SK-N-SH (cell line): ENCODE data around the gene LCP2.

ENCODE experiments used
- CHD2 ChIP-seq: fragments of 150-350 bp; IDR thresholded peaks from 2 replicates; pipeline ENCODE4 v1.6.1; 2018; ENCODE audit warnings: low read length; ENCODE audit not compliant: partially characterized antibody
- EP300 ChIP-seq, 2 experiments: IDR thresholded peaks; 2 replicates each; pipeline versions ENCODE4 v1.4.0 to v1.6.1; 2012; ENCODE audit warnings: borderline replicate concordance in 1 of 2, low read depth in 1 of 2, low read length in 1 of 2
- NFIC ChIP-seq: IDR thresholded peaks from 2 replicates; pipeline ENCODE4 v1.4.0; 2012; ENCODE audit warnings: borderline replicate concordance
- RCOR1 ChIP-seq: fragments of 150-350 bp; IDR thresholded peaks from 2 replicates; pipeline ENCODE4 v1.6.1; 2017; ENCODE audit warnings: antibody characterized with exemption, low read length
- RFX5 ChIP-seq: IDR thresholded peaks from 2 replicates; pipeline ENCODE4 v1.6.1; 2012; ENCODE audit warnings: mild to moderate bottlenecking, improper control_type of control experiment, low read length
- SIN3A ChIP-seq: IDR thresholded peaks from 2 replicates; pipeline ENCODE4 v1.6.1; 2012; ENCODE audit warnings: low read depth, mild to moderate bottlenecking, low read length, moderate library complexity, borderline replicate concordance
- SMC3 ChIP-seq: IDR thresholded peaks from 2 replicates; pipeline ENCODE4 v1.6.1; 2012; ENCODE audit warnings: low read depth, low read length, improper control_type of control experiment
- TAF1 ChIP-seq: IDR thresholded peaks from 2 replicates; pipeline ENCODE4 v1.6.1; 2012; ENCODE audit warnings: low read depth, mild to moderate bottlenecking, low read length, moderate library complexity, borderline replicate concordance
- TEAD4 ChIP-seq: IDR thresholded peaks from 2 replicates; pipeline ENCODE4 v1.4.0; 2012; ENCODE audit warnings: mild to moderate bottlenecking, borderline replicate concordance; ENCODE audit not compliant: insufficient read depth
- TF ChIP-seq, protein P1 (sequence below): fragments of 200-600 bp; sonication (generic); IDR thresholded peaks from 2 replicates; pipeline ENCODE4 v1.6.1; 2017; ENCODE audit warnings: antibody characterized with exemption, mild to moderate bottlenecking, moderate library complexity
- TF ChIP-seq, protein P2 (sequence below): IDR thresholded peaks from 2 replicates; pipeline ENCODE4 v1.6.1; 2012; ENCODE audit warnings: mild to moderate bottlenecking, low read depth, low read length, moderate library complexity
- TF ChIP-seq, protein P3 (sequence below): IDR thresholded peaks from 2 replicates; pipeline ENCODE4; 2012

DNA sequence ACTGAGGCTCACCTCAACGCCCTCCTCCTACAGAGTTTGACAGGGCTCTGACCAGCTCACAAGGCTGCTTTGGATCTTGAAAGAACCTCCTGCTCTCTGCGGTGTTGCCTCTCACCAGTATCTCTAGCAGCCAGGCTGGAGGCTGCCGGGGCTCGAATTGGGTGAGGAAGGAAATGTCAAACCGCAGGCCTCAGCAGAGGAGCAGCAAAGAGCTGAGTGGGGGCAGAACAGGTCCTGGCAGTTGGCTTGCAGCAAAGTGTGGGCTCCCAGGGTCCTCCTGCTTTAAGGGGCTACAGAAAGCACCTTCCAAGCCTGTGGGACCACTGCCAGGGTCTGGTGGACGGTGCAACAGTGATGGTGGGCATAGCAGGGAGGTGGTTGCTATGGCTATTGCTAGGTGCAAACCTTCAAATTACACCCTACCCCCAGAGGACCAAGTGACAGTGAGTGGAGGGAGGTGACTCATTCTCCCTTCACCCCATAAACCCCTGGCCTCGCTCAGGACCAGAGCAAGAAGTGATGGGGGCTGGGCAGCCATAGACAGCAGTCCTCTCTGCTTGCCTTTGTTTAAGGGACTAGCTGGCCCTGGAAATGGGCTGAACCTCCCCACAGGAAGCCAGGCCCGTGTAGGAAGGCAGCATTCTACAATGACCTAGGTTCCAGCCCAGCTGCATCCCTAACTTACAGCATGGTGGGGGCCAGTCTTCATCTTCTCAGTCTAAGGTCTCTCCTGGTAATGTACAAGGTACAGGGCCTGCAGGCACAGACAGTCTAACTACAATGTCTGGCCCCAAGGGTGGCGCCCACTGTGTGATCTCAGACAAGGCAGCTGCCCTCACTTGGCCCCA is 18.7 kb downstream of the LCP2 start:
- TF ChIP-seq CHD2 = no peak
- TF ChIP-seq, protein P1, sequence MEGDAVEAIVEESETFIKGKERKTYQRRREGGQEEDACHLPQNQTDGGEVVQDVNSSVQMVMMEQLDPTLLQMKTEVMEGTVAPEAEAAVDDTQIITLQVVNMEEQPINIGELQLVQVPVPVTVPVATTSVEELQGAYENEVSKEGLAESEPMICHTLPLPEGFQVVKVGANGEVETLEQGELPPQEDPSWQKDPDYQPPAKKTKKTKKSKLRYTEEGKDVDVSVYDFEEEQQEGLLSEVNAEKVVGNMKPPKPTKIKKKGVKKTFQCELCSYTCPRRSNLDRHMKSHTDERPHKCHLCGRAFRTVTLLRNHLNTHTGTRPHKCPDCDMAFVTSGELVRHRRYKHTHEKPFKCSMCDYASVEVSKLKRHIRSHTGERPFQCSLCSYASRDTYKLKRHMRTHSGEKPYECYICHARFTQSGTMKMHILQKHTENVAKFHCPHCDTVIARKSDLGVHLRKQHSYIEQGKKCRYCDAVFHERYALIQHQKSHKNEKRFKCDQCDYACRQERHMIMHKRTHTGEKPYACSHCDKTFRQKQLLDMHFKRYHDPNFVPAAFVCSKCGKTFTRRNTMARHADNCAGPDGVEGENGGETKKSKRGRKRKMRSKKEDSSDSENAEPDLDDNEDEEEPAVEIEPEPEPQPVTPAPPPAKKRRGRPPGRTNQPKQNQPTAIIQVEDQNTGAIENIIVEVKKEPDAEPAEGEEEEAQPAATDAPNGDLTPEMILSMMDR = no peak
- no peak for TF ChIP-seq RCOR1
- TF ChIP-seq SMC3 = no peak
- no peak for TF ChIP-seq RFX5
- no peak for TF ChIP-seq TEAD4
- TF ChIP-seq TAF1 = no peak
- no peak for TF ChIP-seq SIN3A
- no peak for TF ChIP-seq EP300 (IDR thresholded peaks at IDR 0.05; ENCODE audit: borderline replicate concordance in 1 of 2, low read depth in 1 of 2, low read length in 1 of 2)
- TF ChIP-seq, protein P2, sequence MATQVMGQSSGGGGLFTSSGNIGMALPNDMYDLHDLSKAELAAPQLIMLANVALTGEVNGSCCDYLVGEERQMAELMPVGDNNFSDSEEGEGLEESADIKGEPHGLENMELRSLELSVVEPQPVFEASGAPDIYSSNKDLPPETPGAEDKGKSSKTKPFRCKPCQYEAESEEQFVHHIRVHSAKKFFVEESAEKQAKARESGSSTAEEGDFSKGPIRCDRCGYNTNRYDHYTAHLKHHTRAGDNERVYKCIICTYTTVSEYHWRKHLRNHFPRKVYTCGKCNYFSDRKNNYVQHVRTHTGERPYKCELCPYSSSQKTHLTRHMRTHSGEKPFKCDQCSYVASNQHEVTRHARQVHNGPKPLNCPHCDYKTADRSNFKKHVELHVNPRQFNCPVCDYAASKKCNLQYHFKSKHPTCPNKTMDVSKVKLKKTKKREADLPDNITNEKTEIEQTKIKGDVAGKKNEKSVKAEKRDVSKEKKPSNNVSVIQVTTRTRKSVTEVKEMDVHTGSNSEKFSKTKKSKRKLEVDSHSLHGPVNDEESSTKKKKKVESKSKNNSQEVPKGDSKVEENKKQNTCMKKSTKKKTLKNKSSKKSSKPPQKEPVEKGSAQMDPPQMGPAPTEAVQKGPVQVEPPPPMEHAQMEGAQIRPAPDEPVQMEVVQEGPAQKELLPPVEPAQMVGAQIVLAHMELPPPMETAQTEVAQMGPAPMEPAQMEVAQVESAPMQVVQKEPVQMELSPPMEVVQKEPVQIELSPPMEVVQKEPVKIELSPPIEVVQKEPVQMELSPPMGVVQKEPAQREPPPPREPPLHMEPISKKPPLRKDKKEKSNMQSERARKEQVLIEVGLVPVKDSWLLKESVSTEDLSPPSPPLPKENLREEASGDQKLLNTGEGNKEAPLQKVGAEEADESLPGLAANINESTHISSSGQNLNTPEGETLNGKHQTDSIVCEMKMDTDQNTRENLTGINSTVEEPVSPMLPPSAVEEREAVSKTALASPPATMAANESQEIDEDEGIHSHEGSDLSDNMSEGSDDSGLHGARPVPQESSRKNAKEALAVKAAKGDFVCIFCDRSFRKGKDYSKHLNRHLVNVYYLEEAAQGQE = no peak
- no peak for TF ChIP-seq NFIC
- TF ChIP-seq, protein P3, sequence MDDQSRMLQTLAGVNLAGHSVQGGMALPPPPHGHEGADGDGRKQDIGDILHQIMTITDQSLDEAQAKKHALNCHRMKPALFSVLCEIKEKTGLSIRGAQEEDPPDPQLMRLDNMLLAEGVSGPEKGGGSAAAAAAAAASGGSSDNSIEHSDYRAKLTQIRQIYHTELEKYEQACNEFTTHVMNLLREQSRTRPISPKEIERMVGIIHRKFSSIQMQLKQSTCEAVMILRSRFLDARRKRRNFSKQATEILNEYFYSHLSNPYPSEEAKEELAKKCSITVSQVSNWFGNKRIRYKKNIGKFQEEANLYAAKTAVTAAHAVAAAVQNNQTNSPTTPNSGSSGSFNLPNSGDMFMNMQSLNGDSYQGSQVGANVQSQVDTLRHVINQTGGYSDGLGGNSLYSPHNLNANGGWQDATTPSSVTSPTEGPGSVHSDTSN = no peak
